ENCODE data around the gene POLG2.

GRCh38 chr17:64502809-64503208 is 6.0 kb upstream of the POLG2 start:
- no peak for TF ChIP-seq CTCF (IDR thresholded peaks at IDR 0.05)
- no peak for TF ChIP-seq POLR2A (IDR thresholded peaks at IDR 0.05)

Data from testis (tissue), 2 donors.